OCI-LY3 (cell line): ENCODE results near the gene HAPLN2.

Experiments used
- CTCF ChIP-seq: fragments of 200-600, 300-600 bp; sonication (generic); IDR thresholded peaks from 2 replicates; pipeline ENCODE4 v1.5.1; 2014; ENCODE audit warnings: antibody characterized with exemption, low read length, low read depth
- EZH2phosphoT487 ChIP-seq: fragments of 200-600 bp; shearing (Covaris generic); IDR thresholded peaks from 2 replicates; pipeline ENCODE4 v1.6.1; 2018; ENCODE audit warnings: antibody characterized with exemption, mixed run types, low read depth

- TF ChIP-seq CTCF (no peak), EZH2phosphoT487 (no peak)
These were observed 18.5 kb upstream of the HAPLN2 start for GRCh38 chr1:156600733-156601121.
